Progenitor cell of endocrine pancreas (in vitro differentiated cells): ENCODE results near the gene GGCT. TPM values are rescaled to one million over a fixed set of nuclear protein-coding genes. Genes with fewer than 3 reads are reported as not detected.

Source experiments
- DNase-seq: peaks from one replicate; pipeline ENCODE4 v3.0.0; 2021; ENCODE audit warnings: low spot score; ENCODE audit not compliant: unreplicated experiment
- H3K27ac Mint-ChIP-seq: 2 replicates; pipeline ENCODE4 v1.8.0; 2021; ENCODE audit warnings: mild to moderate bottlenecking, moderate library complexity, mixed read lengths
- H3K27me3 Mint-ChIP-seq: 2 replicates; pipeline ENCODE4 v1.8.0; 2021; ENCODE audit warnings: mixed read lengths
- H3K36me3 Mint-ChIP-seq: 2 replicates; pipeline ENCODE4 v1.8.0; 2022; ENCODE audit warnings: mixed read lengths; ENCODE audit not compliant: insufficient read depth
- H3K4me1 Mint-ChIP-seq: 2 replicates; pipeline ENCODE4 v1.8.0; 2021; ENCODE audit warnings: low read depth, mixed read lengths
- H3K4me3 Mint-ChIP-seq: 2 replicates; pipeline ENCODE4 v1.8.0; 2021; ENCODE audit warnings: low read depth, mild to moderate bottlenecking, moderate library complexity, mixed read lengths
- H3K9me3 Mint-ChIP-seq: 2 replicates; pipeline ENCODE4 v1.8.0; 2021; ENCODE audit warnings: low read depth, mixed read lengths
- CTCF ChIP-seq: fragments of 200-600 bp; sonication (generic); IDR thresholded peaks from one replicate; pipeline ENCODE4 v1.5.0; 2021; ENCODE audit warnings: antibody characterized with exemption, mild to moderate bottlenecking; ENCODE audit not compliant: unreplicated experiment
- total RNA-seq: library from RNA; stranded (reverse); gene quantifications from 2 replicates; pipeline ENCODE4 v1.2.1, GENCODE V29; 2021

The GGCT gene
- total RNA-seq, 1 donor from 2014 or later: 54.7 TPM

DNA sequence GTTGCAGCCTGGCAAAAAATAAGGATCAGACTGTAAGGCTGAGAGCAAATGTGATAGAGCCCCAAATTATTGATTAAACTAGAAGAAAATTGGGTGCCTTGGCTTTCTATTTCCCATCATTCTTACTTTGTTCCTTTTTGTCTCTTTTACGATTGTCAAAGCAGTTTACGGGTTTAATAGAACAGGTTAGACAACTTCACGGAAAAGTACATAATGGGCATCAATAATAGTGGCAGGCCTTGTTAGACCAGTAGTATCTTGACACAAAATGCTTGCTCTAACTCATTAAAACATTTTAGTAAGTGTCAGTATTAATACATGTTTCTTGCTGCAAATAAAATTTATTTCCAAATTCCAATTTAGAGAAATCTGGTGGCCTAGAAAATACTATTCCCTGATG, 14.5 kb upstream of the GGCT start:
- DNase-seq: no peak
- H3K27ac Mint-ChIP-seq: peak overlapping the region; percentile 11
- no peak for TF ChIP-seq CTCF
- no peaks in the 10 kb centered on the region for H3K27me3 Mint-ChIP-seq
- peaks cover 38% of the 10 kb centered on the region for H3K4me1 Mint-ChIP-seq
- H3K4me3 Mint-ChIP-seq: no peak overlapping the region
- no peaks in the 10 kb centered on the region for H3K36me3 Mint-ChIP-seq
- H3K9me3 Mint-ChIP-seq: no peaks in the 10 kb centered on the region

- no peak for TF ChIP-seq CTCF
- Mint-ChIP-seq H3K4me3 (no peak overlapping the region), H3K27ac (no peak overlapping the region), H3K27me3 (no peaks in the 10 kb centered on the region), H3K4me1 (peaks cover 38% of the 10 kb centered on the region), H3K36me3 (no peaks in the 10 kb centered on the region), H3K9me3 (no peaks in the 10 kb centered on the region)
- DNase-seq: no peak
Observed at GRCh38 chr7:30515761-30516160, 11.1 kb upstream of the GGCT start.

- no peaks in the 10 kb centered on the region for H3K9me3 Mint-ChIP-seq
- H3K4me1 Mint-ChIP-seq: peaks cover 34% of the 10 kb centered on the region
- TF ChIP-seq CTCF: no peak
- H3K27ac Mint-ChIP-seq: no peak overlapping the region
- no peak overlapping the region for H3K4me3 Mint-ChIP-seq
- DNase-seq: no peak
- no peaks in the 10 kb centered on the region for H3K27me3 Mint-ChIP-seq
- H3K36me3 Mint-ChIP-seq: no peaks in the 10 kb centered on the region
Observed at GRCh38 chr7:30514776-30515175, 10.1 kb upstream of the GGCT start.

DNA sequence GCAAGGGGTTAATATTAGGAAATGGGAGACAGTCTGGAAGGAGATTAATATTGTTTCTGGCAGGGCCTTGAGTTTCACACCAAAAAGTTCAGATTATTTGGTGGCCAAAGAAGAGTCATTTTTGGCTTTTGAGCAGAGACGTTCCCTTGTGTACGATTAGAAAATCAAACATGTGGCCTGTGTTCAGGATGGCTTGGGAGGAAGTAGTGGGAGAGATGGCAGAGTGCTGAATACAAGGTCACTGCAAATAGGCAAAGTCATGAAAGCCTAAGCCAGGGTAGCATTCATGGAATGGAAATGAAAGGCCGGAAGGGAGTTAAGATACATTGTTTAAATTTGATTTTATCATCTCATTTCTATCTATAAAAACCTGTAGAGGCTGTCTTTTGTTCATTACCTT, 9.5 kb upstream of the GGCT start:
- H3K4me3 Mint-ChIP-seq: no peak overlapping the region
- H3K36me3 Mint-ChIP-seq: no peaks in the 10 kb centered on the region
- no peak for DNase-seq

DNA sequence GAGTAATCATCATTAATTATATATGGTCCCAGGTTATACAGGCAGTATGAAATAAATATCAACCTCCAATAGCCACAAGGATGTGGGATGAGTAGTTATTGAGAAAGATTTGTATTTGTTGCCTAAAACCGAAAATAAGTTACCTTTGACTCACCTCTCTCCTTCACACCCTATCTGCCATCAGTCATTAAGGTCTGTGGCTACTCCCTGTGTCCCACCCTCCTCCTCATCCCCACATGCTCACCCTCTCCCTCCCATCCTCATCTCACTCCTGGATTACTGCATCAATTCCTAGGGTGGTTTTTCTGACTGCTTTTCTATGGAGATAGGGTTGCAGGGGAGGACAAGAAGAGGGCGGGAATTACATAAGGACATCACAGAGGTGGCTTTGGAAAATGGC, 9.1 kb upstream of the GGCT start:
- Mint-ChIP-seq H3K9me3 (no peaks in the 10 kb centered on the region), H3K27me3 (no peaks in the 10 kb centered on the region), H3K4me1 (peaks cover 30% of the 10 kb centered on the region), H3K27ac (no peak overlapping the region), H3K36me3 (no peaks in the 10 kb centered on the region), H3K4me3 (no peak overlapping the region)
- TF ChIP-seq CTCF: no peak
- no peak for DNase-seq

More for the DNA sequence above, 9.5 kb upstream of the GGCT start:
- H3K27me3 Mint-ChIP-seq: no peaks in the 10 kb centered on the region
- H3K9me3 Mint-ChIP-seq: no peaks in the 10 kb centered on the region
- TF ChIP-seq CTCF: no peak
- H3K4me1 Mint-ChIP-seq: peaks cover 31% of the 10 kb centered on the region
- no peak overlapping the region for H3K27ac Mint-ChIP-seq
